HepG2 (cell line): Measurements from ENCODE around the gene IL6ST. TPM values are rescaled to one million over a fixed set of nuclear protein-coding genes. Genes with fewer than 3 reads are reported as not detected.

ENCODE experiments used
- ADNP ChIP-seq: sonication (generic); formaldehyde crosslinking; IDR thresholded peaks from 2 replicates; pipeline ENCODE4 v1.4.0; 2020; ENCODE audit warnings: missing genetic modification reagents
- BRCA1 ChIP-seq: sonication (generic); formaldehyde crosslinking; IDR thresholded peaks from 2 replicates; pipeline ENCODE4 v1.4.0; 2020; ENCODE audit warnings: missing genetic modification reagents
- CENPX ChIP-seq: sonication (generic); formaldehyde crosslinking; IDR thresholded peaks from 2 replicates; pipeline ENCODE4 v1.9.0; 2021; ENCODE audit warnings: mild to moderate bottlenecking, missing genetic modification reagents, moderate library complexity
- FOXO1 ChIP-seq: sonication (generic); formaldehyde crosslinking; IDR thresholded peaks from 2 replicates; pipeline ENCODE4 v1.4.0; 2020; ENCODE audit warnings: missing genetic modification reagents
- KAT8 ChIP-seq: IDR thresholded peaks from 2 replicates; pipeline ENCODE4 v1.6.1; 2016; ENCODE audit warnings: missing genetic modification reagents, missing compliant biosample characterization
- PHF21A ChIP-seq: sonication (generic); formaldehyde crosslinking; IDR thresholded peaks from 2 replicates; pipeline ENCODE4 v1.5.0; 2020; ENCODE audit warnings: mild to moderate bottlenecking, missing genetic modification reagents
- PREB ChIP-seq: sonication (generic); formaldehyde crosslinking; IDR thresholded peaks from 2 replicates; pipeline ENCODE4 v1.4.0; 2020; ENCODE audit warnings: missing genetic modification reagents
- REXO4 ChIP-seq: sonication (generic); formaldehyde crosslinking; IDR thresholded peaks from 2 replicates; pipeline ENCODE4 v1.8.0; 2022; ENCODE audit warnings: missing genetic modification reagents, mild to moderate bottlenecking, borderline replicate concordance
- SETDB1 ChIP-seq: sonication (generic); formaldehyde crosslinking; IDR thresholded peaks from 2 replicates; pipeline ENCODE4 v1.5.1; 2020; ENCODE audit warnings: missing genetic modification reagents, mild to moderate bottlenecking, borderline replicate concordance
- SSRP1 ChIP-seq: IDR thresholded peaks from 2 replicates; pipeline ENCODE4 v1.6.1; 2016; ENCODE audit warnings: control low read depth
- ZBTB2 ChIP-seq: sonication (generic); formaldehyde crosslinking; IDR thresholded peaks from 2 replicates; pipeline ENCODE4 v1.8.0; 2022; ENCODE audit warnings: low read depth, missing genetic modification reagents
- ZBTB38 ChIP-seq: sonication (generic); formaldehyde crosslinking; IDR thresholded peaks from 2 replicates; pipeline ENCODE4 v1.5.1; 2020; ENCODE audit warnings: mild to moderate bottlenecking, missing genetic modification reagents
- ZBTB42 ChIP-seq: sonication (generic); formaldehyde crosslinking; IDR thresholded peaks from 2 replicates; pipeline ENCODE4 v1.5.0; 2020; ENCODE audit warnings: mild to moderate bottlenecking, missing genetic modification reagents
- ZFP1 ChIP-seq: IDR thresholded peaks from 2 replicates; pipeline ENCODE4 v1.6.1; 2016
- ZFP90 ChIP-seq: sonication (generic); formaldehyde crosslinking; IDR thresholded peaks from 2 replicates; pipeline ENCODE4 v1.8.0; 2022; ENCODE audit warnings: missing genetic modification reagents, mild to moderate bottlenecking, inconsistent platforms, borderline replicate concordance
- ZNF3 ChIP-seq: IDR thresholded peaks from 2 replicates; pipeline ENCODE4 v1.7.0; 2017; ENCODE audit warnings: inconsistent platforms
- ZNF547 ChIP-seq: sonication (generic); formaldehyde crosslinking; IDR thresholded peaks from 2 replicates; pipeline ENCODE4 v1.5.1; 2020; ENCODE audit warnings: mild to moderate bottlenecking, missing genetic modification reagents
- ZNF564 ChIP-seq: sonication (generic); formaldehyde crosslinking; IDR thresholded peaks from 2 replicates; pipeline ENCODE4 v1.8.1; 2023; ENCODE audit warnings: mild to moderate bottlenecking, missing genetic modification reagents
- ZNF7 ChIP-seq: IDR thresholded peaks from 2 replicates; pipeline ENCODE4 v1.6.1; 2016; ENCODE audit warnings: missing biosample characterization, missing genetic modification reagents
- ZNF83 ChIP-seq: sonication (generic); formaldehyde crosslinking; IDR thresholded peaks from 2 replicates; pipeline ENCODE4 v1.4.0; 2020; ENCODE audit warnings: missing genetic modification reagents, mild to moderate bottlenecking, borderline replicate concordance
- ZXDC ChIP-seq: sonication (generic); formaldehyde crosslinking; IDR thresholded peaks from 2 replicates; pipeline ENCODE4 v1.5.0; 2020; ENCODE audit warnings: mild to moderate bottlenecking, missing genetic modification reagents
- polyA plus RNA-seq, 8 experiments: library from polyadenylated mRNA; depleted of rRNA in 3 of 8; stranded (reverse) in 7 of 8; unstranded in 1 of 8; fragments of >200 nt; fragmentation: Illumina TruSeq in 4 of 8; extraction: Trizol in 4 of 8; gene quantifications; 2 replicates each; pipeline versions ENCODE4 v1.2.1 to v1.2.3, GENCODE V29; 2011 to 2016; ENCODE audit warnings: low read depth in 4 of 8, missing spikeins in 1 of 8, mixed read lengths in 1 of 8; ENCODE audit not compliant: insufficient read depth in 1 of 8
- total RNA-seq, 5 experiments: library from RNA; depleted of rRNA; stranded (reverse); fragments of >200 nt; fragmentation: Illumina TruSeq; extraction: Trizol; gene quantifications; 2 replicates each; pipeline ENCODE4 v1.2.3, GENCODE V29; 2016; ENCODE audit warnings: low read depth in 1 of 5
- TF ChIP-seq, protein P1 (sequence below): sonication (generic); formaldehyde crosslinking; IDR thresholded peaks from 2 replicates; pipeline ENCODE4 v1.4.0; 2020; ENCODE audit warnings: mild to moderate bottlenecking, missing genetic modification reagents
- TF ChIP-seq, protein P2 (sequence below): sonication (generic); formaldehyde crosslinking; IDR thresholded peaks from 2 replicates; pipeline ENCODE4 v1.5.0; 2020; ENCODE audit warnings: missing genetic modification reagents

The IL6ST gene
- total and polyA plus RNA-seq, 2 of the 13 experiments (the other 11 are each of a cell fraction or from before 2014, with no cell fraction given): 66.6 to 166 TPM

DNA sequence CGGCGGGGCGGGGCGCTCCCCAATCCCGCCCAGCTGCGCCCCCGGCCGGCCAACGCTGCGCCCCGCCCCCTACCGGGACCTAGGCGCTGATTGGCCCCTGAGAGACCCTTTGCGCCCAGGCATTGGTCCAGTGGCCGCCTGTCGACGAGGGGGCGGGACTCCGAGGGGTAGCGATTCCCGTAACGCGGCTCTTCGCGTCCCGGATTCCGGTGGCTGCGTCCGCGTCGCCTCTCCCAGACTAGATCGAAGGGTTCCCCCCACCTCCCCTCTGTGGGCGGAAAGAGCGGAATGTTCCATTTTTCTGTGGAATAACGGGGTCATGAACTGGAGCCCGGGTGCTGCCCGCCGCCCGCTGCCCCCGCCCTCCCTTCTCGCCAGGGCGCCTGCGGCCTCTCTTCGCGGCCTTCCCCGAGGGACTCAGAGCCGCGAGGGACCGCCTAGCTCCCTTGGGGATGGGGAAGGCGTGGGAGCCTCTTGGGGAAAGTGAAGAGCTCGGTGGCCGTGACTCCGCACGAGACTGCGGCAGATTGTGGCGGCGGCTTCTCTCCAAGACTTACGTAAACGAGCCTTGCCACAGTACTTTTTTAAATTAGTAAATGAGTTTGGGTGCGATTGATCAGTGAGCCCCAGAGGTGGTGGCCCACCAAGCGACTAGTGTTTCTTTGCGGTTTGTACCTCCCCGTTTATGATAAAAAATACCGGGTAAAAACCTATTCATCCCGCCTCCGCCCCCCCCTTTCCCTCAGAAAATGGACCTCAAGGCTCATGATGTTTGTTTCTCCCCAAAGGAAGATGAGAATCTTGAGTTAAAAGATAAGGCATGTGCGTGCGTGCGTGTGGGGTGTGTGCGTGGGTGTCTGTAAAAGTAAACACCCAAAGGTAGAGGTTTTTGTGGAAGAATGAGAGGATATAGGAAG, 493 bp upstream of the IL6ST start (continued):
- no peak for TF ChIP-seq ZFP90 (CRISPR knock-in tag)
- TF ChIP-seq ZFP1 (CRISPR knock-in tag): no peak
- no peak for TF ChIP-seq ZNF83 (CRISPR knock-in tag)
- no peak for TF ChIP-seq BRCA1 (CRISPR knock-in tag)
- TF ChIP-seq ZBTB2 (CRISPR knock-in tag): peak; percentile 79
- peak; percentile 73; the same call in 1 of the 2 replicates for TF ChIP-seq ZNF564
- no peak for TF ChIP-seq SETDB1 (CRISPR knock-in tag)
- peak; percentile 83 for TF ChIP-seq ZNF547 (CRISPR knock-in tag)
- TF ChIP-seq ZXDC: no peak; the same call in 1 of the 2 replicates
- no peak for TF ChIP-seq CENPX
- TF ChIP-seq ZBTB38 (CRISPR knock-in tag): no peak
- no peak for TF ChIP-seq SSRP1 (CRISPR knock-in tag)
- no peak for TF ChIP-seq PREB (CRISPR knock-in tag)
- TF ChIP-seq, protein P1, sequence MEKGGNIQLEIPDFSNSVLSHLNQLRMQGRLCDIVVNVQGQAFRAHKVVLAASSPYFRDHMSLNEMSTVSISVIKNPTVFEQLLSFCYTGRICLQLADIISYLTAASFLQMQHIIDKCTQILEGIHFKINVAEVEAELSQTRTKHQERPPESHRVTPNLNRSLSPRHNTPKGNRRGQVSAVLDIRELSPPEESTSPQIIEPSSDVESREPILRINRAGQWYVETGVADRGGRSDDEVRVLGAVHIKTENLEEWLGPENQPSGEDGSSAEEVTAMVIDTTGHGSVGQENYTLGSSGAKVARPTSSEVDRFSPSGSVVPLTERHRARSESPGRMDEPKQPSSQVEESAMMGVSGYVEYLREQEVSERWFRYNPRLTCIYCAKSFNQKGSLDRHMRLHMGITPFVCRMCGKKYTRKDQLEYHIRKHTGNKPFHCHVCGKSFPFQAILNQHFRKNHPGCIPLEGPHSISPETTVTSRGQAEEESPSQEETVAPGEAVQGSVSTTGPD (CRISPR knock-in tag): no peak
- TF ChIP-seq REXO4 (CRISPR knock-in tag): no peak
- no peak for TF ChIP-seq ZNF3
- no peak for TF ChIP-seq ADNP (CRISPR knock-in tag)
- TF ChIP-seq, protein P2, sequence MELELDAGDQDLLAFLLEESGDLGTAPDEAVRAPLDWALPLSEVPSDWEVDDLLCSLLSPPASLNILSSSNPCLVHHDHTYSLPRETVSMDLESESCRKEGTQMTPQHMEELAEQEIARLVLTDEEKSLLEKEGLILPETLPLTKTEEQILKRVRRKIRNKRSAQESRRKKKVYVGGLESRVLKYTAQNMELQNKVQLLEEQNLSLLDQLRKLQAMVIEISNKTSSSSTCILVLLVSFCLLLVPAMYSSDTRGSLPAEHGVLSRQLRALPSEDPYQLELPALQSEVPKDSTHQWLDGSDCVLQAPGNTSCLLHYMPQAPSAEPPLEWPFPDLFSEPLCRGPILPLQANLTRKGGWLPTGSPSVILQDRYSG (CRISPR knock-in tag): no peak
- TF ChIP-seq KAT8 (CRISPR knock-in tag): 0 out of 2 replicates have a peak, but pooled peaks have one; percentile 50
- peak; percentile 64; the same call in 1 of the 2 replicates for TF ChIP-seq ZBTB42
- no peak for TF ChIP-seq FOXO1 (CRISPR knock-in tag)
- no peak for TF ChIP-seq ZNF7 (CRISPR knock-in tag)
- TF ChIP-seq PHF21A (CRISPR knock-in tag): peak; percentile 85
